ENCODE measurements around the gene SUCLA2.

SUCLA2 gene

GRCh38 chr13:47904241-47904640 lies 96.8 kb downstream of the SUCLA2 start:
- in situ Hi-C loops (cut with HindIII; ENCODE audit: low sequenced_read_pairs): no loop called here

- in situ Hi-C loops (cut with HindIII; ENCODE audit: low sequenced_read_pairs): no loop called here
Measured at GRCh38 chr13:47903836-47904235, 97.2 kb downstream of the SUCLA2 start.

GRCh38 chr13:47901441-47901840 lies 99.6 kb downstream of the SUCLA2 start:
- in situ Hi-C loops (cut with HindIII; ENCODE audit: low sequenced_read_pairs): no loop called here

- in situ Hi-C loops (cut with HindIII; ENCODE audit: low sequenced_read_pairs): loop anchor here (5.0 kb wide), 1 partner anchor 61 kb away; no protein-coding TSS in a partner anchor
Measured at GRCh38 chr13:47898080-47898479, 103.0 kb downstream of the SUCLA2 start.

GRCh38 chr13:47897411-47898050 lies 103.5 kb downstream of the SUCLA2 start:
- in situ Hi-C loops (cut with HindIII; ENCODE audit: low sequenced_read_pairs): loop anchor here (5.0 kb wide), 1 partner anchor 60 kb away; no protein-coding TSS in a partner anchor

GRCh38 chr13:47896546-47896945 lies 104.5 kb downstream of the SUCLA2 start:
- in situ Hi-C loops (cut with HindIII; ENCODE audit: low sequenced_read_pairs): loop anchor here (5.0 kb wide), 1 partner anchor 59 kb away; no protein-coding TSS in a partner anchor

GRCh38 chr13:47896111-47896510 lies 105.0 kb downstream of the SUCLA2 start:
- in situ Hi-C loops (cut with HindIII; ENCODE audit: low sequenced_read_pairs): loop anchor here (5.0 kb wide), 1 partner anchor 59 kb away; no protein-coding TSS in a partner anchor

- in situ Hi-C loops (cut with HindIII; ENCODE audit: low sequenced_read_pairs): no loop called here
Measured at GRCh38 chr13:47893527-47893926, 107.5 kb downstream of the SUCLA2 start.
